ENCODE measurements around the gene ZNF428.

GRCh38 chr19:43606569-43607229, 12.7 kb downstream of the ZNF428 start:
- TF ChIP-seq CTCF (conservative IDR thresholded peaks at IDR 0.05; ENCODE audit: low read depth, low read length) (no peak), EZH2 (IDR thresholded peaks at IDR 0.05; ENCODE audit: low read length, unreplicated experiment) (no peak), EZH2phosphoT487 (IDR thresholded peaks at IDR 0.05; ENCODE audit: borderline replicate concordance, low read length) (no peak)
